SU-DHL-6 (cell line): ENCODE results near the gene ELOB.

ENCODE experiments used
- H2AFZ ChIP-seq: fragments of 200-600 bp; sonication (generic); 2 replicates; pipeline ENCODE4 v1.6.1; 2014; ENCODE audit warnings: low read depth, mild to moderate bottlenecking, moderate library complexity, mixed read lengths, antibody characterized with exemption, low read length; ENCODE audit not compliant: severe bottlenecking
- H3F3A ChIP-seq: fragments of 200-600 bp; shearing (Covaris generic); 2 replicates; pipeline ENCODE4 v1.6.0; 2016; ENCODE audit warnings: antibody characterized with exemption, mild to moderate bottlenecking; ENCODE audit not compliant: insufficient read depth
- H3K27ac ChIP-seq: fragments of 200-600 bp; sonication (generic); 2 replicates; pipeline ENCODE4 v1.5.1; 2016; ENCODE audit warnings: low read depth, mild to moderate bottlenecking, low read length, moderate library complexity, mixed read lengths
- H3K27me3 ChIP-seq: fragments of 200-600 bp; sonication (generic), shearing (Covaris generic); 2 replicates; pipeline ENCODE4 v1.6.0; 2014; ENCODE audit warnings: mild to moderate bottlenecking, low read length
- H3K36me3 ChIP-seq: fragments of 200-600 bp; sonication (generic); 2 replicates; pipeline ENCODE4 v1.6.1; 2014; ENCODE audit warnings: mild to moderate bottlenecking, low read length, mixed read lengths
- H3K4me2 ChIP-seq: fragments of 300-600, 200-600 bp; shearing (Covaris generic), sonication (generic); 2 replicates; pipeline ENCODE4 v1.6.0; 2014; ENCODE audit warnings: low read length, low read depth, mild to moderate bottlenecking; ENCODE audit not compliant: poor library complexity, severe bottlenecking
- H3K4me3 ChIP-seq: fragments of 200-600 bp; sonication (generic); 2 replicates; pipeline ENCODE4 v1.5.1; 2014; ENCODE audit warnings: antibody characterized with exemption, low read length, mild to moderate bottlenecking, mixed read lengths; ENCODE audit not compliant: insufficient read depth, poor library complexity, severe bottlenecking
- H3K79me2 ChIP-seq: fragments of 200-600 bp; sonication (generic); 2 replicates; pipeline ENCODE4 v1.6.1; 2014; ENCODE audit warnings: mild to moderate bottlenecking, low read length, moderate library complexity; ENCODE audit not compliant: insufficient read depth
- H3K9ac ChIP-seq: fragments of 200-600 bp; sonication (generic); 2 replicates; pipeline ENCODE4 v1.7.0; 2014; ENCODE audit warnings: mild to moderate bottlenecking, low read length
- H3K9me2 ChIP-seq: fragments of 200-600 bp; sonication (generic); replicated peaks from 2 replicates; pipeline ENCODE4 v1.6.1; 2014; ENCODE audit warnings: low read length; ENCODE audit not compliant: insufficient read depth
- H3K9me3 ChIP-seq: fragments of 200-600 bp; sonication (generic); 2 replicates; pipeline ENCODE4 v1.6.1; 2014; ENCODE audit warnings: low read length, mixed read lengths; ENCODE audit not compliant: insufficient read depth
- H4K20me1 ChIP-seq: fragments of 200-600 bp; sonication (generic); 2 replicates; pipeline ENCODE4 v1.6.1; 2014; ENCODE audit warnings: low read depth, mild to moderate bottlenecking, antibody characterized with exemption, low read length, moderate library complexity, mixed read lengths
- EZH2phosphoT487 ChIP-seq: fragments of 200-600 bp; sonication (generic), shearing (Covaris generic); conservative IDR thresholded peaks from 2 replicates; pipeline ENCODE4 v1.6.1; 2018; ENCODE audit warnings: mild to moderate bottlenecking, antibody characterized with exemption, low read length, moderate library complexity, mixed read lengths
- TF ChIP-seq, protein P1 (sequence below): fragments of 200-600 bp; sonication (generic); IDR thresholded peaks from one replicate; pipeline ENCODE4 v1.5.1; 2017; ENCODE audit warnings: antibody characterized with exemption, mild to moderate bottlenecking, low read length, moderate library complexity; ENCODE audit not compliant: insufficient read depth, poor library complexity, severe bottlenecking

The ELOB gene

GRCh38 chr16:2769675-2770056, 7.4 kb downstream of the ELOB start:
- peaks cover 16% of the 10 kb centered on the region for H3K79me2 ChIP-seq
- no peak overlapping the region for H3K9ac ChIP-seq
- peaks cover 20% of the 10 kb centered on the region for H3F3A ChIP-seq

DNA sequence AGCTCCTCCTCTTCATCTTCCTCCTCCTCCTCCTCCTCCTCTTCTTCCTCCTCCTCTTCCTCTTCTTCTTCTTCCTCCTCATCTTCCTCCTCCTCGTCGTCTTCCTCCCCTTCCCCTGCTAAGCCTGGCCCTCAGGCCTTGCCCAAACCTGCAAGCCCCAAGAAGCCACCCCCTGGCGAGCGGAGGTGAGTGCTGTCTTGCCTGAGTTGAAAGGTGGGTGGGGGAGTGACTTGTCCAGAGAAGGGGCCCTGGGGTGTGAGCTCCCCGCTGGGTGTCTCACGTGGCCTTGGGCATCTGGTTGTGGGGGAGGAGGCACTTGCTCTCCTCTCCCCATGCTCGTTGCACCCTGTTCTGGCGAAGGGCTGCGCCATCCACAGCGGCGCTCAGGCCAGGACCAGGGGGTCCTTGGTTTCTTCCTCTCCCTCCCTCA, 8.0 kb downstream of the ELOB start:
- H3K79me2 ChIP-seq, result peaks cover 21% of the 10 kb centered on the region
- no peaks in the 10 kb centered on the region for H3K9me3 ChIP-seq
- peaks cover 3% of the 10 kb centered on the region; the same call in 1 of the 2 replicates for H4K20me1 ChIP-seq
- H3K27me3 ChIP-seq, result no peaks in the 10 kb centered on the region
- H2AFZ ChIP-seq, result no peak overlapping the region
- H3K9ac ChIP-seq, result no peak overlapping the region
- TF ChIP-seq, protein P1, sequence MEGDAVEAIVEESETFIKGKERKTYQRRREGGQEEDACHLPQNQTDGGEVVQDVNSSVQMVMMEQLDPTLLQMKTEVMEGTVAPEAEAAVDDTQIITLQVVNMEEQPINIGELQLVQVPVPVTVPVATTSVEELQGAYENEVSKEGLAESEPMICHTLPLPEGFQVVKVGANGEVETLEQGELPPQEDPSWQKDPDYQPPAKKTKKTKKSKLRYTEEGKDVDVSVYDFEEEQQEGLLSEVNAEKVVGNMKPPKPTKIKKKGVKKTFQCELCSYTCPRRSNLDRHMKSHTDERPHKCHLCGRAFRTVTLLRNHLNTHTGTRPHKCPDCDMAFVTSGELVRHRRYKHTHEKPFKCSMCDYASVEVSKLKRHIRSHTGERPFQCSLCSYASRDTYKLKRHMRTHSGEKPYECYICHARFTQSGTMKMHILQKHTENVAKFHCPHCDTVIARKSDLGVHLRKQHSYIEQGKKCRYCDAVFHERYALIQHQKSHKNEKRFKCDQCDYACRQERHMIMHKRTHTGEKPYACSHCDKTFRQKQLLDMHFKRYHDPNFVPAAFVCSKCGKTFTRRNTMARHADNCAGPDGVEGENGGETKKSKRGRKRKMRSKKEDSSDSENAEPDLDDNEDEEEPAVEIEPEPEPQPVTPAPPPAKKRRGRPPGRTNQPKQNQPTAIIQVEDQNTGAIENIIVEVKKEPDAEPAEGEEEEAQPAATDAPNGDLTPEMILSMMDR, result no peak
- no peak for TF ChIP-seq EZH2phosphoT487
- peaks cover 5% of the 10 kb centered on the region; the same call in 1 of the 2 replicates for H3K36me3 ChIP-seq
- no peak overlapping the region for H3K4me2 ChIP-seq
- H3K27ac ChIP-seq, result no peak overlapping the region
- H3K4me3 ChIP-seq, result no peak overlapping the region
- no peaks in the 10 kb centered on the region for H3K9me2 ChIP-seq
- H3F3A ChIP-seq, result peaks cover 15% of the 10 kb centered on the region

More at GRCh38 chr16:2769675-2770056, 7.4 kb downstream of the ELOB start:
- no peak overlapping the region for H2AFZ ChIP-seq
- H3K9me2 ChIP-seq, result no peaks in the 10 kb centered on the region
- H3K27me3 ChIP-seq, result no peaks in the 10 kb centered on the region
- H3K4me3 ChIP-seq, result no peak overlapping the region
- TF ChIP-seq, protein P1, result no peak
- no peak for TF ChIP-seq EZH2phosphoT487
- H3K9me3 ChIP-seq, result no peaks in the 10 kb centered on the region
- H3K4me2 ChIP-seq, result no peak overlapping the region
- H3K36me3 ChIP-seq, result peaks cover 5% of the 10 kb centered on the region; the same call in 1 of the 2 replicates
- no peak overlapping the region for H3K27ac ChIP-seq
- H4K20me1 ChIP-seq, result peaks cover 3% of the 10 kb centered on the region; the same call in 1 of the 2 replicates

DNA sequence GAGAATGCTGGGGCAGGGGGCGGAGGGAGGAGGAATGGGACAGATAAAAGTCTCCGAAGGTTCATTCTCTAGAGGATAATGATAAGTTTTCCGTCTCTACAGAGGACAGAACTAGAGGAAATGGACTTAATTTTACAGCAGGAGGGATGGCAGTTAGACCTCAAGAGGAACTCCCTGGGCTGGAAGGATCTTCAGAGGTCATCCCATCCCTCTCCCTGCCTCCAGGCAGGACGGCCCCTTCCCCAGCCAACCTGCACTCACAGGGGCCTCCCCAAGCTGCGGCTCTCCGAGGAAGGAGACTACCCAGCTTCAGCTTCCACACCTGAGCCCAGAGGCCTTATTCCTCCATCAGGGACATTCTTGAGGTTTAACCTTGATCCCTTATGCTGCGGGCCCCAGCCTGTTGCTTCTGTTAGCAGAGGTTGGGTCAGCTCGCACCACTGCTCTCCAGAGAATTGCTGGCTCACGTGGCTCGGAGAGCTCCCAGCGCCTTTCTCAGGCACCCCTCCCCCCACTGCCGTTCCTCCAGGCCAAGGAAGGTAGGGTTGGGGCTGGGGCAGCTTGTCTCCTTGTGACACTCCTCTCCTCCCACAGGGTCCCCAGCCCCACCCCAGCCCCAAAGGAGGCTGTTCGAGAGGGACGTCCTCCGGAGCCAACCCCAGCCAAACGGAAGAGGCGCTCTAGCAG, 8.5 kb downstream of the ELOB start:
- Histone ChIP-seq H3K9ac (no peak overlapping the region), H4K20me1 (peaks cover 3% of the 10 kb centered on the region; the same call in 1 of the 2 replicates), H3K27ac (no peak overlapping the region), H3K79me2 (peaks cover 27% of the 10 kb centered on the region), H3K27me3 (no peaks in the 10 kb centered on the region), H3K9me2 (no peaks in the 10 kb centered on the region), H3K36me3 (peaks cover 8% of the 10 kb centered on the region), H3K9me3 (no peaks in the 10 kb centered on the region), H3K4me2 (no peak overlapping the region), H2AFZ (no peak overlapping the region), H3K4me3 (no peak overlapping the region), H3F3A (peaks cover 15% of the 10 kb centered on the region)
- no peak for TF ChIP-seq EZH2phosphoT487

DNA sequence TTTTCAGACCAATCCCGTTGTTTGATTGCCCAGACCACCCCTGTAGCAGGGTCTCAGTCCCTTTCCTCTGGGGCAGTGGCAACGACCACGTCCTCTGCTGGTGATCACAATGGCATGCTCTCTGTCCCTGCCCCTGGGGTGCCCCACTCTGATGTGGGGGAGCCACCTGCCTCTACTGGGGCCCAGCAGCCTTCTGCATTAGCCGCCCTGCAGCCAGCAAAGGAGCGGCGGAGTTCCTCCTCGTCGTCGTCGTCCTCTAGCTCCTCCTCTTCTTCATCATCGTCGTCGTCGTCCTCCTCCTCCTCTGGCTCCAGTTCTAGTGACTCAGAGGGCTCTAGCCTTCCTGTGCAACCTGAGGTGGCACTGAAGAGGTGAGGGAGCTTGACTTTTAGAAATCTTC, 9.2 kb downstream of the ELOB start:
- Histone ChIP-seq H3K27ac (no peak overlapping the region), H3K4me2 (no peak overlapping the region), H3K9ac (no peak overlapping the region), H3K27me3 (no peaks in the 10 kb centered on the region), H3K9me3 (no peaks in the 10 kb centered on the region), H3K9me2 (no peaks in the 10 kb centered on the region), H2AFZ (no peak overlapping the region), H3K4me3 (no peak overlapping the region), H4K20me1 (peaks cover 3% of the 10 kb centered on the region; the same call in 1 of the 2 replicates), H3F3A (peaks cover 12% of the 10 kb centered on the region), H3K36me3 (peaks cover 14% of the 10 kb centered on the region), H3K79me2 (peaks cover 33% of the 10 kb centered on the region)
- TF ChIP-seq EZH2phosphoT487, result no peak
- TF ChIP-seq, protein P1, result no peak
